Measurements from ENCODE around the gene CROCC. TPM values are rescaled to one million over a fixed set of nuclear protein-coding genes. Genes with fewer than 3 reads are reported as not detected.

CROCC gene
- total and polyA plus RNA-seq, 4 donors, result 2.9 to 8.3 (median 5.1) TPM

DNA sequence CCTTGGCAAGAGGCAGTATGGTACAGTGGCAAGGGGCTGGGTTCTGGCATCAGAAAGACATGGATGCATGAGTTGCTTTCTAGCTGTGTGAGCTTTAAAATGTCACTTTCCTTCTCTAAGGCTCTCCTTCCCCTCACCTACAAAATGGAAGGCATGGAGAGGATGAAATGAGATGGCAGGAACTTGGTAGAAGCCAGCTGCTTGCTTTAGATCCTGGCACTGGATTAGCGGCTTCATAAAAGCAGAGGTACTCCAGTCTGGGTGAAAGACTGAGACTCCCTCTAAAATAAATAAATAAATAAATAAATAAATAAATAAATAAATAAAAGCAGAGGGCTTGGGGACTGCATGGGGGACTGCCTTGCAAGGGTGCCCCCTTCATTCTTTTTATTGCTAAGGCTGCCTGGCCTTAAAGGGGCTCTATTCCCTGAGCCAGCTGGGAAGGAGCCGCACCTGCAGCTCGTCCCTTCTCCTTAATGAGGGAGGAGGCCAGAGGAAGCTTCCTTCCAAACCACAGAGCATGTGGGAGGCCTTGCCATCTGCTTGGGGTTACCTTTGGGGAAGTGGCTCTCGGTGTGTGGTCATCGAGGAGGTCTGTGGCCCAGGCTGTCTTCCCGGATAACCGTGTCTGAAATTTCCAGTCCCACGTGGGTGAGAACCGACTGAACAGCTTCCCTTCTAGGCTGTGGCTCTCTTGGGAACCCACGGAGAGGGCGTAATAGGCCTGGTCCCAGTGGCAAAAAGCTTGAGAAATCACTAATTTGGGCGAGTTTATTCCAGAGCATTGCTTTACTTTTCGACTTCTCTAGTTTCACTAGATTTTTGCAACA lies 92.0 kb downstream of the CROCC start:
- H3K4me1 ChIP-seq (ENCODE audit: control insufficient read depth in 4 of 4, insufficient read depth in 4 of 4, low read length in 3 of 4), result peaks cover 8 to 21% (median 17%) of the 10 kb centered on the region in 4 donors
- H3K9ac ChIP-seq (ENCODE audit: low read depth in 1 of 2, low read length in 2 of 2), result no peak overlapping the region
- no peaks in the 10 kb centered on the region for H3K27me3 ChIP-seq (ENCODE audit: control insufficient read depth in 4 of 4, insufficient read depth in 4 of 4, low read length in 3 of 4)
- TF ChIP-seq, protein P1, sequence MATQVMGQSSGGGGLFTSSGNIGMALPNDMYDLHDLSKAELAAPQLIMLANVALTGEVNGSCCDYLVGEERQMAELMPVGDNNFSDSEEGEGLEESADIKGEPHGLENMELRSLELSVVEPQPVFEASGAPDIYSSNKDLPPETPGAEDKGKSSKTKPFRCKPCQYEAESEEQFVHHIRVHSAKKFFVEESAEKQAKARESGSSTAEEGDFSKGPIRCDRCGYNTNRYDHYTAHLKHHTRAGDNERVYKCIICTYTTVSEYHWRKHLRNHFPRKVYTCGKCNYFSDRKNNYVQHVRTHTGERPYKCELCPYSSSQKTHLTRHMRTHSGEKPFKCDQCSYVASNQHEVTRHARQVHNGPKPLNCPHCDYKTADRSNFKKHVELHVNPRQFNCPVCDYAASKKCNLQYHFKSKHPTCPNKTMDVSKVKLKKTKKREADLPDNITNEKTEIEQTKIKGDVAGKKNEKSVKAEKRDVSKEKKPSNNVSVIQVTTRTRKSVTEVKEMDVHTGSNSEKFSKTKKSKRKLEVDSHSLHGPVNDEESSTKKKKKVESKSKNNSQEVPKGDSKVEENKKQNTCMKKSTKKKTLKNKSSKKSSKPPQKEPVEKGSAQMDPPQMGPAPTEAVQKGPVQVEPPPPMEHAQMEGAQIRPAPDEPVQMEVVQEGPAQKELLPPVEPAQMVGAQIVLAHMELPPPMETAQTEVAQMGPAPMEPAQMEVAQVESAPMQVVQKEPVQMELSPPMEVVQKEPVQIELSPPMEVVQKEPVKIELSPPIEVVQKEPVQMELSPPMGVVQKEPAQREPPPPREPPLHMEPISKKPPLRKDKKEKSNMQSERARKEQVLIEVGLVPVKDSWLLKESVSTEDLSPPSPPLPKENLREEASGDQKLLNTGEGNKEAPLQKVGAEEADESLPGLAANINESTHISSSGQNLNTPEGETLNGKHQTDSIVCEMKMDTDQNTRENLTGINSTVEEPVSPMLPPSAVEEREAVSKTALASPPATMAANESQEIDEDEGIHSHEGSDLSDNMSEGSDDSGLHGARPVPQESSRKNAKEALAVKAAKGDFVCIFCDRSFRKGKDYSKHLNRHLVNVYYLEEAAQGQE (IDR thresholded peaks at IDR 0.05), result no peak
- TF ChIP-seq YY1 (IDR thresholded peaks at IDR 0.05) (no peak), GABPA (IDR thresholded peaks at IDR 0.05 in 1 of 2, conservative IDR thresholded peaks at IDR 0.05 in 1 of 2) (no peak), ATF3 (IDR thresholded peaks at IDR 0.05) (no peak), EGR1 (IDR thresholded peaks at IDR 0.05; ENCODE audit: low read depth in 2 of 2) (no peak), FOXA2 (IDR thresholded peaks at IDR 0.05) (no peak), SP1 (IDR thresholded peaks at IDR 0.05) (no peak), TAF1 (conservative IDR thresholded peaks at IDR 0.05) (no peak), NR2F2 (IDR thresholded peaks at IDR 0.05) (no peak), FOXA1 (IDR thresholded peaks at IDR 0.05) (no peak), JUND (IDR thresholded peaks at IDR 0.05) (no peak), RAD21 (IDR thresholded peaks at IDR 0.05) (no peak), MAX (IDR thresholded peaks at IDR 0.05) (no peak), RXRA (IDR thresholded peaks at IDR 0.05) (no peak), HNF4G (IDR thresholded peaks at IDR 0.05) (no peak), HNF4A (conservative IDR thresholded peaks at IDR 0.05) (no peak)
- TF ChIP-seq, protein P2, sequence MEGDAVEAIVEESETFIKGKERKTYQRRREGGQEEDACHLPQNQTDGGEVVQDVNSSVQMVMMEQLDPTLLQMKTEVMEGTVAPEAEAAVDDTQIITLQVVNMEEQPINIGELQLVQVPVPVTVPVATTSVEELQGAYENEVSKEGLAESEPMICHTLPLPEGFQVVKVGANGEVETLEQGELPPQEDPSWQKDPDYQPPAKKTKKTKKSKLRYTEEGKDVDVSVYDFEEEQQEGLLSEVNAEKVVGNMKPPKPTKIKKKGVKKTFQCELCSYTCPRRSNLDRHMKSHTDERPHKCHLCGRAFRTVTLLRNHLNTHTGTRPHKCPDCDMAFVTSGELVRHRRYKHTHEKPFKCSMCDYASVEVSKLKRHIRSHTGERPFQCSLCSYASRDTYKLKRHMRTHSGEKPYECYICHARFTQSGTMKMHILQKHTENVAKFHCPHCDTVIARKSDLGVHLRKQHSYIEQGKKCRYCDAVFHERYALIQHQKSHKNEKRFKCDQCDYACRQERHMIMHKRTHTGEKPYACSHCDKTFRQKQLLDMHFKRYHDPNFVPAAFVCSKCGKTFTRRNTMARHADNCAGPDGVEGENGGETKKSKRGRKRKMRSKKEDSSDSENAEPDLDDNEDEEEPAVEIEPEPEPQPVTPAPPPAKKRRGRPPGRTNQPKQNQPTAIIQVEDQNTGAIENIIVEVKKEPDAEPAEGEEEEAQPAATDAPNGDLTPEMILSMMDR (IDR thresholded peaks at IDR 0.05; ENCODE audit: low read depth, low read length, missing input control), result no peak
- H3K36me3 ChIP-seq (ENCODE audit: control insufficient read depth in 4 of 4, insufficient read depth in 3 of 4, low read depth in 1 of 4, low read length in 3 of 4), result peaks cover 0 to 10% (median 5%) of the 10 kb centered on the region in 4 donors
- H3K9me3 ChIP-seq (ENCODE audit: control insufficient read depth in 4 of 4, low read length in 3 of 4), result no peaks in the 10 kb centered on the region
- 80% methylated on average over 13 of the region's 13 CpGs for WGBS
- H3K4me3 ChIP-seq (ENCODE audit: low read depth in 1 of 3, low read length in 3 of 3), result no peak overlapping the region
- DNase-seq (ENCODE audit: low spot score), result no peak
- no peak overlapping the region for H3K27ac ChIP-seq (ENCODE audit: low read depth in 1 of 2, low read length in 2 of 2)
